ENCODE data around the gene FAM193B.
"Not testable (repeated sequence)": the region's sequence is repeated elsewhere in the genome, so short reads cannot be mapped to it uniquely, and the experiment has no call there.

FAM193B gene

DNA sequence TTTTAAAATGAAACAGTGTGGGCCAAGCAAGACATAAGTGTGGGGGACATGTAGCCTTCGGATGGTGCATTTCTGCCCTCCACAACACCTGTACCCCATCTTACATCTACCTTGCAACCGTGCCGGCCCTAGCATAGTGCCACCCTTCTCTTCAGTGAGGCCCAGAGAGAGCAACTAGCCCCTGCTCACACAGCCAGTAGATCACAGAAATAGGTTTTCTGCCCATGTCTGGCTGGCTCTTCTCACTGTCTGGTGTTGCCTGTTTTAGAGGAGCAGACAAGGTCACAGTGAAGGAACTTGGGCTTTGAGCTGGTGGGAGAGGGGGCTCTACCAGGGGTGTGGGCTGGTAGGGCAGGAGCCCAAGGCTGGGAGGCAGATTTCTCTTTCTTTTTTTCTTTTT lies 68.1 kb downstream of the FAM193B start:
- DNase-seq (ENCODE audit: low read depth): no peak

GRCh38 chr5:177485753-177486152 lies 68.6 kb downstream of the FAM193B start:
- not testable (repeated sequence) for DNase-seq (ENCODE audit: low read depth)

DNA sequence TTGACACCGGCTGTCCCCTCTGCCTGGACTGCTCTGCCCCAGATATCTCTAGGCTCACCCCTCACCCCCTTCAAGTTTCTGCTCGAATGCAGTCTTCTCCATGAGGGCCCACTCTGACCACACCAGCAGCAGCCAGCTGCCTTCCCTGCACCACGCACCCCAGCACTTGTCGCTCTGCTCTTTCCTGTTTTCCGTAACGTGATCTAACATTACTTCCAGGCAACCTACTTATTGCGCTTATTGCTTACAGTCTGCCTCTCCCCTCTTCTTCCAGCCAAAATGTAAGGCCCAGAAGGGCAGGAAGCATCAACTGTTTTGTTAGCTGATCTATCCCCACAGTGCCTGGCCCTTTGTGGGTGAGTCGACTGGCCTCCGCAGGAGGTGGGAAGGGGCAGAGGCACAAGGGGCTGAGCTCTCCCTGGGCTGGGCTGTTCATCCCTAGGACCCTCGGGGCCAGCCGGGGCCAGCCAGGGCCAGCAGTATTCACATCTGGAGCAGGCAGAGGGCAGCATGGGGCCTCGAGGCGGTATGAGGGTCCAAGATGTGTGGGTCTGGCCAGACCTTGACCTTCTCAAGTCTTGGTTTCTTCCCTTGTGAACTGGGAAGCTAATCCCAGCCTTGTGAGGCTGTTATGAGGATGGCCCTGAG lies 69.3 kb downstream of the FAM193B start:
- DNase-seq (ENCODE audit: low read depth): no peak

DNA sequence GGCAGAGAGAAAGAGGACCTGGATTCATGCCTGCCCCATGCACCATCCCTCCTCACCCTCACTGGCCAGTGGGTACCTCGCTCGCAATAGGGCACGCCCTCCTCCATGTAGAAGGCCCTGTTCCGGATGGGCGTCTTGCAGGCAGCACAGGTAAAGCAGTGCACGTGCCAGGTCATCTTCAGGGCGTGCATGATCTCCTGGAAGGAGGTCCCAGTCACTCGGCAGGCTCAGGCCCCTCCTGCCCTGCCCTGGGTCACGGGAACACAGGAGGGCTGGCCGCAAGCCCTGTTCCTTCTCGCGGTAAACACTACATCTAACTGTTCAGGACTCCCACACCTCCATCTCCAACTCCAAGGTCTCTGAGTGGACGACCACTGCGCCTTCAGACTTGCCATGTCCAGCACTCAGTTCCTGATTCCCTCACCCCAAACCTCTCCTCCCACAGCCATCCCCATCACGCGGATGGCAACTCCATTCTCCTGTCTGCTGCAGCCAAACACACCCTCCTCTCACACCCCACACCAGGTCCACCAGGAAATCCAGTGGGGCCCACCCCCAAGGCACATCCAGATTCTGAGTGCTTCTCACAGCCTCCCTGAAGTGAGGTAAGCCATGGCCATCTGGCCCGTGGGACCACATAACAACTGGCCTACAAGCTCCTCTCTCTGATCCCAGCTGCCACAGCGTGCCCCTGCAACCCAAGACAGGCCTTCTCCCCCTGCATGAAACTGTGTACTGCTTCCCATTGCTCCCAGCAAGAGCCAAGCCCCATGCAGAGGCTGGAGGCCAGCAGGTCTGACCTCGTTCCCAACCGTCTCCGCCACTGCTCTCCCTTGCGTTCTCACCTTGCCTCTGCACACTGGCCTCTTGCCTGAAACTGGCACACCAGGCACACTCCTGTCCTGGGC lies 70.1 kb downstream of the FAM193B start:
- DNase-seq (ENCODE audit: low read depth): no peak

GRCh38 chr5:177483042-177483441 lies 71.3 kb downstream of the FAM193B start:
- no peak for DNase-seq (ENCODE audit: low read depth)

GRCh38 chr5:177482359-177482795 lies 72.0 kb downstream of the FAM193B start:
- no peak for DNase-seq (ENCODE audit: low read depth)

GRCh38 chr5:177479774-177480173 lies 74.6 kb downstream of the FAM193B start:
- DNase-seq (ENCODE audit: low read depth): peak; percentile 37

DNA sequence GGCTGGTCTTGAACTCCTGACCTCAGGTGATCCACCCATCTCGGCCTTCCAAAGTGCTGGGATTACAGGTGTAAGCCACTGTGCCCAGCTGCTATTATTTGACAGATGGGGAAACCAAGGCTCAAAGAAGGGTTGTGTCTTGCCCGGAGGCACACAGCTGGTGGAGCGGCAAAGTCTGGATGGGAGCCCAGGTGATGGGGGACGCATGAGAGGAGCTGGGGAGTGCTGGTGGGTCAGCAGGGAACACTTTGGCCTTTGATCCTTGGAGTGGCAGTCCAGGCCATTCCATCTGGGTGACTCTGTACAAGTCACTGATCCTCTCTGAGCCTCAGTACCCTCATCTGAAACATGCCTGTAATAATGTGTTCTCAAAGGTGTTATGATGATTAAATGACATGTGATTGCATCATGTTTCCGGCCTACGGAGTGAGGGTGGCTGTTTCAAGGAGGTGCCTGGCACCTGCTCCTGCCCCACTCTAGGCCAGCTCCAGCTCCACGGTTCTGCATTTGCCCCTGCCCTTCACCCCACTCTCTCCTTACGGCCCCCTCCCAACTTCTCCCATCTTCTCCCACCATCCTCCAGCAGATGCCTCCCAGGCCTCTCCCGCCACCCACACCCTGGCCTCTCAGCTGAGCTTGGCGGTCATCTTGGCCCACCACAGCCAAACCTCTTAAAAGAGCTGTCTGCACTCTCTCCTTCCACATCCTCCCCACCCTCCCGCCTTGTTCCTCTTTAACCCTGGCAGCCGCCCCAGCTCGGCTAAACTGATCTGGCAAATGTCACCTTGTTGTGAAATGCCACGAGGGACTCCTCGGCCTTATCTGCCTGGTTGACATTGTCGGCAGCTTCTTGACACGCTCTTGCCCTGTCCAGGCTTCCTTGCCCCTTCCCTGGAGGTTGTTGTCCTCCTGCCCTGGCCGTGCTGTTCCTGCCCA lies 75.4 kb downstream of the FAM193B start:
- peak; percentile 45 for DNase-seq (ENCODE audit: low read depth)

- DNase-seq (ENCODE audit: low read depth): no peak
These were observed 76.5 kb downstream of the FAM193B start for GRCh38 chr5:177477701-177478477.

DNA sequence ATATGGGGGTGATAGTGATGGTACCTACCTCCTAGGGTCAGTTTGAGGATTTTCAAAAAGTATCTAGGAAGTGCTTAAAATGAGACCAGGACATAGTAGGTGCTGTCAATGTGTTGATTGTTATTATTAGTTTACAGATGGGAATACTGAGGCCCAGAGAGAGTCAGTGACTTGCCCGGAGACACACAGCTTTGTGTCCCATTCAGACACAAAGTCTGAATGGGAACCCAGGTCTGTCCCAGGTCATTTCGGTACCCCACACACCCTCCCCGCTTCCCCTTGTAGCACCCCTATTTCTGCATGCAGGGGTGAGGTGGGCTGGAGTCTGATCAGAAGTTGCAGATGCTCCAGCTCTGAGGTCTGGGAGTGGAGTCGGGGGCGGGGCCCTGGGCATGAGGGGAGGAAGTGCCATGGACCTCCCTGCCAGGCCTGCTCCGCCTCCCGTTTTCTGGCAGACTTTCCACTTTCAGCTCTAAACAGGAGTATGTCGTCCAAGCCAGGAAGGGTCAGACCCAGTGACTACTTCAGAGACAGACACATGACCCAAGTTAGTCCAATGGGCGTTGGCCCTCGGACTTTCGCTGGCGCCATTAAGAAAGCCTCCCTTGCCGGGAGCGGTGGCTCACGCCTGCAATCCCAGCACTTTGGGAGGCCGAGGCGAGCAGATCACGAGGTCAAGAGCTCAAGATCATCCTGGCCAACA lies 77.7 kb downstream of the FAM193B start:
- DNase-seq (ENCODE audit: low read depth): peak; percentile 58

DNA sequence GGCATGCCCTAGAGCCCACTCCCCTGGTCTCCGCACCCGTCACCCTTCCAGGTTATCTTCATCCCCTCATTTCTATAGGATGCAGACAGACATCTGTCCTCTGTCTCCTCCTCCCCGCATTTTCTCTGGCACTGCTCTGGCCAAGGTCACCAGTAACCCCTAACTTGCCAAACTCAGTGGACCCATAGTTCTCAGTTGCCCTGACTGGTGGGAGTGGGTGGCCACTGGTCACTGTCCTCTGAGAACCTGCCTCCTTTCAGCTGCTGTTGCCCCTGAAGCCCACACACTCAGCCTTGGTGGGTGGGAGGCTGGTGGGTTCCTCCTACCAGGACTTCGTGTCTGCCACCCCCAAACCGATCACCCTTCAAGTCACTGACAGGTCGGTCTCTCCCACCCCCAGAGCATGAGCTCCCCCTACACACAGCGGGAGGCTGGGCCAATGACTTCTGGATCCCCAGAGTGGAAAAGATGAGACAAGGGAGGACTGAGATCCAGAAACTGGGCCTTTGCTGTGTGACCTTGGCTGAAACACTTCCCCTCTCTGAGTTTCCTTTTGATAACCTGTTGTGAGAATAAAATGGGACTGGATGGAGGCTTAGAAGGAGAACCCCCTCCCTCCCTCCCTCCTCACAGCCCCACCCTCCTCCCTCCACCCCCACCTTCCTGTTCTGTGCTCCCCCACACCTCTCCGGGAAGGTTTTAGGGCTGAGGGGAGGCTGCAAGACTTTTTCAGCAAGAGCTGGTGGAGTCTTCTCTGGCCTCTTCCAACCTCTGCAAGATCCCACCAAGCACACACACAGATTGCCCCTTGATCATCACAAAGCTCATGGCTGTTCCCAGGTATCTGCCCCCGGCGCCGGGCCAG lies 78.6 kb downstream of the FAM193B start:
- DNase-seq (ENCODE audit: low read depth): no peak

- DNase-seq (ENCODE audit: low read depth): no peak
These were observed 79.4 kb downstream of the FAM193B start for GRCh38 chr5:177474846-177475562.

GRCh38 chr5:177474002-177474476 lies 80.3 kb downstream of the FAM193B start:
- DNase-seq (ENCODE audit: low read depth): no peak

- DNase-seq (ENCODE audit: low read depth): peak; percentile 53
These were observed 80.8 kb downstream of the FAM193B start, which contains the start of gene DBN1 for GRCh38 chr5:177473443-177474001. TSS of gene DBN1 (minus strand) at chr5:177473634. CDS start at chr5:177473521, 113 bp downstream.

- DNase-seq (ENCODE audit: low read depth): no peak
These were observed 81.6 kb downstream of the FAM193B start for GRCh38 chr5:177472460-177473442.

GRCh38 chr5:177471610-177472356 lies 82.6 kb downstream of the FAM193B start:
- peak; percentile 42 for DNase-seq (ENCODE audit: low read depth)

Measured in fibroblast of gingiva (primary cell).